Kidney (tissue), 14 donors: ENCODE results near the gene PFDN4. TPM values are rescaled to one million over a fixed set of nuclear protein-coding genes. Genes with fewer than 3 reads are reported as not detected.

Experiments used
- DNase-seq, 5 donors: peaks; one replicate each; pipeline ENCODE4 v3.0.0-alpha.2; 2013 to 2020
- FAIRE-seq: peaks from 2 replicates; lab custom pipeline; 2012; peaks lifted over from hg19 to GRCh38; lab: Jason Lieb, UNC
- H3K27ac ChIP-seq, 2 donors: one replicate each; pipeline ENCODE4 v1.7.0; 2013; ENCODE audit warnings: low read depth in 2 of 2, low read length in 2 of 2, inconsistent platforms in 1 of 2
- H3K27me3 ChIP-seq: one replicate; pipeline ENCODE4 v1.7.1; 2013; ENCODE audit warnings: low read length, inconsistent platforms; ENCODE audit not compliant: control insufficient read depth, insufficient read depth
- H3K36me3 ChIP-seq, 3 donors: one replicate each; pipeline versions ENCODE4 v1.7.0 to v1.7.1; 2013; ENCODE audit warnings: low read length in 3 of 3, control low read depth in 1 of 3, inconsistent platforms in 1 of 3; ENCODE audit not compliant: insufficient read depth in 3 of 3, control insufficient read depth in 2 of 3
- H3K4me1 ChIP-seq, 3 donors: one replicate each; pipeline versions ENCODE4 v1.7.0 to v1.7.1; 2013; ENCODE audit warnings: low read length in 3 of 3, inconsistent platforms in 1 of 3, low read depth in 1 of 3; ENCODE audit not compliant: control insufficient read depth in 2 of 3, insufficient read depth in 2 of 3
- H3K4me3 ChIP-seq, 3 donors: one replicate each; pipeline versions ENCODE4 v1.7.0 to v1.8.1; 2013; ENCODE audit warnings: low read length in 3 of 3, control low read depth in 1 of 3, inconsistent platforms in 1 of 3
- H3K9ac ChIP-seq, 3 donors: one replicate each; pipeline versions ENCODE4 v1.7.0 to v1.7.1; 2013; ENCODE audit warnings: low read length in 3 of 3, control low read depth in 1 of 3, inconsistent platforms in 1 of 3
- H3K9me3 ChIP-seq, 3 donors: one replicate each; pipeline versions ENCODE4 v1.7.0 to v1.7.1; 2013; ENCODE audit warnings: low read length in 3 of 3, control low read depth in 1 of 3, inconsistent platforms in 1 of 3; ENCODE audit not compliant: control insufficient read depth in 2 of 3, insufficient read depth in 1 of 3
- intact Hi-C: fragments of 100-400 bp; cut with DNase I; formaldehyde crosslinking; loops from one replicate; pipeline ENCODE4 v1.11.1; 2022
- polyA plus RNA-seq: library from polyadenylated mRNA; stranded (reverse); fragments of 350-450 nt; fragmentation: Illumina TruSeq; extraction: RNeasy Lipid Tissue Mini Kit (QIAGEN cat#74804); gene quantifications from one replicate; pipeline ENCODE4 v1.2.3, GENCODE V29; 2014; ENCODE audit warnings: low read depth, low replicate concordance; ENCODE audit not compliant: insufficient read depth
- total RNA-seq: library from RNA; stranded (reverse); fragmentation: NEBNext Ultra II Directional; extraction: Animal tissue kit (Norgen Biotek cat#: 25700); gene quantifications from one replicate; pipeline ENCODE4 v1.2.1, GENCODE V29; 2021
- TF ChIP-seq, protein P1 (sequence below): IDR thresholded peaks from 3 replicates; pipeline ENCODE4 v1.5.1; 2012; ENCODE audit warnings: mild to moderate bottlenecking, moderate library complexity, borderline replicate concordance; ENCODE audit not compliant: insufficient read depth; ENCODE audit errors: extremely low read depth
- donor health status: control.
- donor health status: control.
- donor health status: control.
- donor health status: control.
- donor health status: control.
- donor health status: DM: yes; HTN: yes; CAD: no.
- donor health status: Normal renal cell carcinoma (clear cell type).

The PFDN4 gene
- total and polyA plus RNA-seq, 2 donors from 2014 or later, result 19.7 to 49.5 TPM

DNA sequence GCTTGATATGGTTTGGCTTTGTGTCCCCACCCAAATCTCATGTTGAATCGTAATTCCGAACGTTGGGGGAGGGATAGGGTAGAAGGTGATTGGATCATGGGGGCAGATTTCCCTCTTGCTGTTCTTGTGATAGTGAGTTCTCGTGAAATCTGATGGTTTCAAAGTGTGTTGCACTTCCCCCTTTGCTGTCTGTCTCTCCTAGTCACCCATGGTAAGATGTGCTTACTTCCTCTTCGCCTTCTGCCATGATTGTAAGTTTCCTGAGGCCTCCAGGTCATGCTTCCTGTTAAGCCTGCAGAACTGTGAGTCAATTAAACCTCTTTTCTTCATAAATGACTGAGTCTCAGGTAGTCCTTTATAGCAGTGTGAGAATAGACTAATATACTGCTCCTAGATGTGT, 19.9 kb downstream of the PFDN4 start:
- Histone ChIP-seq H3K27me3 (no peaks in the 10 kb centered on the region), H3K4me1 (no peaks in the 10 kb centered on the region), H3K9ac (no peak overlapping the region), H3K36me3 (no peaks in the 10 kb centered on the region), H3K4me3 (no peak overlapping the region), H3K9me3 (peaks cover 0 to 7% (median 0%) of the 10 kb centered on the region in 3 donors), H3K27ac (no peak overlapping the region)
- TF ChIP-seq, protein P1, sequence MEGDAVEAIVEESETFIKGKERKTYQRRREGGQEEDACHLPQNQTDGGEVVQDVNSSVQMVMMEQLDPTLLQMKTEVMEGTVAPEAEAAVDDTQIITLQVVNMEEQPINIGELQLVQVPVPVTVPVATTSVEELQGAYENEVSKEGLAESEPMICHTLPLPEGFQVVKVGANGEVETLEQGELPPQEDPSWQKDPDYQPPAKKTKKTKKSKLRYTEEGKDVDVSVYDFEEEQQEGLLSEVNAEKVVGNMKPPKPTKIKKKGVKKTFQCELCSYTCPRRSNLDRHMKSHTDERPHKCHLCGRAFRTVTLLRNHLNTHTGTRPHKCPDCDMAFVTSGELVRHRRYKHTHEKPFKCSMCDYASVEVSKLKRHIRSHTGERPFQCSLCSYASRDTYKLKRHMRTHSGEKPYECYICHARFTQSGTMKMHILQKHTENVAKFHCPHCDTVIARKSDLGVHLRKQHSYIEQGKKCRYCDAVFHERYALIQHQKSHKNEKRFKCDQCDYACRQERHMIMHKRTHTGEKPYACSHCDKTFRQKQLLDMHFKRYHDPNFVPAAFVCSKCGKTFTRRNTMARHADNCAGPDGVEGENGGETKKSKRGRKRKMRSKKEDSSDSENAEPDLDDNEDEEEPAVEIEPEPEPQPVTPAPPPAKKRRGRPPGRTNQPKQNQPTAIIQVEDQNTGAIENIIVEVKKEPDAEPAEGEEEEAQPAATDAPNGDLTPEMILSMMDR, result no peak
- intact Hi-C loops, result loop anchor here (10.0 kb wide), 1 partner anchor 417 kb away; no protein-coding TSS in a partner anchor
- FAIRE-seq, result no peak
- DNase-seq, result no peak

DNA sequence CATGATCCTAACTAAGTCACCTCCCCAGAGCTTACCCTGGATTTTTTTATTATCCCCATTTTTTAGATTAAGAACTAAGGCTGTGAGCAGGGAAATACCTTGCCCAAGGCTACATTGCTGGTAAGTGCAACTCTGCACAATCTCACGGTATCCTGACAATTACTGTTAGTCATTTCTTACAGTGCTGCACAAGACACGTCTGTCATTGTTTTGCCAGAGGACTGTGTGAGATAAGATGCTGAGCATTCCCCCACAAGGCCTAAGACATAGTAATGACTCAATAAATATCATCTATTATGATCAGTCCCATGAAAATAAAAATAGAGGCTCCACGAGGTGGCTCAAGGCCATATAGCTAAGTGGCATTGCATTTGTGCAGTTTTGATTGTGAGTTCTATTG, 21.0 kb downstream of the PFDN4 start:
- Histone ChIP-seq H3K36me3 (no peaks in the 10 kb centered on the region), H3K27ac (no peak overlapping the region), H3K9me3 (peaks cover 0 to 7% (median 0%) of the 10 kb centered on the region in 3 donors), H3K4me1 (no peaks in the 10 kb centered on the region), H3K4me3 (no peak overlapping the region), H3K27me3 (no peaks in the 10 kb centered on the region), H3K9ac (no peak overlapping the region)
- TF ChIP-seq, protein P1, result no peak
- intact Hi-C loops, result loop anchor here (10.0 kb wide), 1 partner anchor 416 kb away; no protein-coding TSS in a partner anchor
- DNase-seq (no peak), FAIRE-seq (no peak)

DNA sequence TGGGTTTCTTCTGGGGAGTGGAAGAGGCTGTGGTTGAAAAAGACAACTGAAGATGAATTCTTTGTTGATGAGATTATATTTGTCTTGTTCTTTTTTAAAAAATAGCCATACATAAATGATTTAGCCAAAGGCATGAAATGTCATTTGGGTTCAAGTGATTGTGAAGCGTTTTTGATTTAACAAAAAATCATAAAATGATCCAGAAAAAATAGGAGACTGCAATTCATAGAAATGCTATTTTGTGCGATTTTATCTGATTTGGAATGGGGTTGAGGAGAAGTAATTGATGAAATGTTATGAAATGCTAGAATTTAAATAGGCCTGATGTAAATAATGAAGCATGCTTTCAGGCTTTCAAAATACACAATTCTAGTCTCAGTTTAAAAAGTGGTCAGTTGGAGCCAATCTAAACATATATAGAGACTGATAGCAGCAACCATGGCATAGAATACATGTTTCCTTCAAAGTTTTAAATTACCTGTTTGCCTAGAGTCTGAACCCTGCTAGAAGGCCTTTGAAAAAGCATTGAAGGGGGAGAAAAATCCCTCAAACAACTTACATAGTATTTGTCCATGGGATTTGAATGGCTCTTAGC, 21.8 kb downstream of the PFDN4 start:
- FAIRE-seq (no peak), DNase-seq (no peak)
- Histone ChIP-seq H3K4me1 (no peaks in the 10 kb centered on the region), H3K27me3 (no peaks in the 10 kb centered on the region), H3K27ac (no peak overlapping the region), H3K9me3 (peaks cover 0 to 7% (median 0%) of the 10 kb centered on the region in 3 donors), H3K36me3 (no peaks in the 10 kb centered on the region), H3K4me3 (no peak overlapping the region), H3K9ac (no peak overlapping the region)
- intact Hi-C loops, result loop anchor here (10.0 kb wide), 1 partner anchor 415 kb away; no protein-coding TSS in a partner anchor
- TF ChIP-seq, protein P1, result no peak
